K562 (cell line): ENCODE data around the gene ZNF22. TPM values are rescaled to one million over a fixed set of nuclear protein-coding genes. Genes with fewer than 3 reads are reported as not detected.
A peak's percentile ranks its signal among the peaks of the same experiment; 100 is the strongest.

ENCODE experiments used
- ASH1L ChIP-seq: fragments of 450-650 bp; IDR thresholded peaks from 2 replicates; pipeline ENCODE4 v1.6.1; 2018; ENCODE audit warnings: borderline replicate concordance, mild to moderate bottlenecking, low read depth; ENCODE audit not compliant: partially characterized antibody
- BHLHE40 ChIP-seq: IDR thresholded peaks from 2 replicates; pipeline ENCODE4 v1.6.1; 2011; ENCODE audit warnings: low read length, improper control_type of control experiment
- CBFA2T2 ChIP-seq: fragments of 450-650 bp; conservative IDR thresholded peaks from 2 replicates; pipeline ENCODE4 v1.6.1; 2017; ENCODE audit warnings: mild to moderate bottlenecking
- CBX3 ChIP-seq, 2 experiments: IDR thresholded peaks; 1 replicate in 1 of 2; 2 replicates in 1 of 2; pipeline ENCODE4 v1.6.1; 2012; ENCODE audit warnings: inconsistent platforms in 2 of 2, low read length in 2 of 2, borderline replicate concordance in 1 of 2, control low read depth in 1 of 2
- CEBPB ChIP-seq: fragments of 450-650 bp; IDR thresholded peaks from 2 replicates; pipeline ENCODE4 v1.6.1; 2016; ENCODE audit warnings: missing genetic modification characterization, missing compliant biosample characterization
- CTCF ChIP-seq, 3 experiments: IDR thresholded peaks in 2 of 3; conservative IDR thresholded peaks in 1 of 3; 2 replicates each; pipeline ENCODE4 v1.5.1; 2011 to 2012; ENCODE audit warnings: low read length in 3 of 3, mild to moderate bottlenecking in 3 of 3, control low read depth in 2 of 3, improper control_type of control experiment in 1 of 3, inconsistent platforms in 1 of 3, low read depth in 1 of 3, mixed read lengths in 1 of 3, moderate library complexity in 1 of 3; ENCODE audit not compliant: insufficient read depth in 2 of 3
- CXXC5 ChIP-seq: fragments of 250-450 bp; sonication (Bioruptor Pico); IDR thresholded peaks from 2 replicates; pipeline ENCODE4 v1.8.0; 2022; ENCODE audit warnings: inconsistent platforms, mild to moderate bottlenecking, moderate library complexity
- FOS ChIP-seq: IDR thresholded peaks from 3 replicates; pipeline ENCODE4 v1.6.1; 2011; ENCODE audit not compliant: insufficient read length; ENCODE audit errors: extremely low read depth
- L3MBTL2 ChIP-seq: fragments of 450-650 bp; IDR thresholded peaks from 2 replicates; pipeline ENCODE4 v1.6.1; 2016; ENCODE audit warnings: mild to moderate bottlenecking, moderate library complexity
- MEIS2 ChIP-seq: fragments of 450-650 bp; IDR thresholded peaks from 2 replicates; pipeline ENCODE4 v1.6.1; 2014; ENCODE audit warnings: mild to moderate bottlenecking; ENCODE audit not compliant: partially characterized antibody
- MGA ChIP-seq: fragments of 450-650 bp; IDR thresholded peaks from 2 replicates; pipeline ENCODE4 v1.6.1; 2016; ENCODE audit warnings: mild to moderate bottlenecking, moderate library complexity
- MTA1 ChIP-seq: fragments of 450-650 bp; IDR thresholded peaks from 2 replicates; pipeline ENCODE4 v1.6.1; 2017; ENCODE audit warnings: borderline replicate concordance
- SMARCA4 ChIP-seq: fragments of 450-650 bp; IDR thresholded peaks from 2 replicates; pipeline ENCODE4 v1.6.1; 2016
- TCF7 ChIP-seq: sonication (generic); IDR thresholded peaks from 2 replicates; pipeline ENCODE4 v1.6.1; 2016; ENCODE audit warnings: antibody characterized with exemption, borderline replicate concordance
- ZNF561 ChIP-seq: fragments of 450-650 bp; formaldehyde crosslinking; conservative IDR thresholded peaks from 2 replicates; pipeline ENCODE4 v1.4.0; 2020; ENCODE audit warnings: mild to moderate bottlenecking, moderate library complexity
- polyA plus RNA-seq, 8 experiments: library from polyadenylated mRNA; depleted of rRNA in 4 of 8; stranded (reverse) in 5 of 8; unstranded in 3 of 8; fragments of >200 nt; fragmentation: Nextera tagmentation in 2 of 8; fragmentation: Illumina TruSeq in 1 of 8; extraction: Ambion mirVana in 2 of 8; extraction: Trizol in 1 of 8; gene quantifications; 2 replicates each; pipeline versions ENCODE4 v1.2.1 to v1.2.3, GENCODE V29; 2011 to 2014; ENCODE audit warnings: inconsistent platforms in 1 of 8, missing spikeins in 1 of 8
- total RNA-seq, 7 experiments: library from RNA; depleted of rRNA in 6 of 7; stranded (reverse); fragments of >200 nt in 6 of 7; fragmentation: Illumina TruSeq in 2 of 7; extraction: Trizol in 2 of 7; gene quantifications; 2 replicates each; pipeline versions ENCODE4 v1.2.1 to v1.2.3, GENCODE V29; 2011 to 2021; ENCODE audit warnings: low replicate concordance in 1 of 7

The ZNF22 gene
- total and polyA plus RNA-seq, 9 of the 15 experiments (the other 6 are each of a cell fraction or from before 2014, with no cell fraction given): 36.2 to 98.7 (median 51.2) TPM

GRCh38 chr10:45001381-45002148 is 842 bp downstream of the ZNF22 start (continued):
- TF ChIP-seq TCF7 (no peak), BHLHE40 (0 out of 2 replicates have a peak, but pooled peaks have one; percentile 8), MEIS2 (peak; percentile 14), CTCF (IDR thresholded peaks at IDR 0.05 in 2 of 3, conservative IDR thresholded peaks at IDR 0.05 in 1 of 3; ENCODE audit: insufficient read depth in 2 of 3, low read depth in 1 of 3, low read length in 3 of 3) (peak in 2 of 3 experiments; percentile 20 to 39; a peak in 4 of 6 replicates), FOS (no peak), CXXC5 (CRISPR knock-in tag) (no peak), CBFA2T2 (no peak), CEBPB (tag) (peak; percentile 81), L3MBTL2 (peak; percentile 47), MTA1 (no peak), ZNF561 (CRISPR knock-in tag) (no peak), ASH1L (peak; percentile 51), MGA (peak; percentile 98), CBX3 (IDR thresholded peaks at IDR 0.05; ENCODE audit: borderline replicate concordance in 1 of 2, low read length in 2 of 2) (peak in 1 of 2 experiments; percentile 36; a peak in 1 of 3 replicates), SMARCA4 (peak; percentile 43; the same call in 1 of the 2 replicates)
